SH-SY5Y (cell line): ENCODE data around the gene ZNF107.

Source experiments
- GATA2 ChIP-seq: IDR thresholded peaks from 2 replicates; pipeline ENCODE4 v1.6.1; 2011; ENCODE audit warnings: mild to moderate bottlenecking, low read depth, low read length
- GATA3 ChIP-seq: IDR thresholded peaks from 2 replicates; pipeline ENCODE4 v1.6.1; 2011; ENCODE audit warnings: low read depth, mild to moderate bottlenecking, low read length, moderate library complexity

DNA sequence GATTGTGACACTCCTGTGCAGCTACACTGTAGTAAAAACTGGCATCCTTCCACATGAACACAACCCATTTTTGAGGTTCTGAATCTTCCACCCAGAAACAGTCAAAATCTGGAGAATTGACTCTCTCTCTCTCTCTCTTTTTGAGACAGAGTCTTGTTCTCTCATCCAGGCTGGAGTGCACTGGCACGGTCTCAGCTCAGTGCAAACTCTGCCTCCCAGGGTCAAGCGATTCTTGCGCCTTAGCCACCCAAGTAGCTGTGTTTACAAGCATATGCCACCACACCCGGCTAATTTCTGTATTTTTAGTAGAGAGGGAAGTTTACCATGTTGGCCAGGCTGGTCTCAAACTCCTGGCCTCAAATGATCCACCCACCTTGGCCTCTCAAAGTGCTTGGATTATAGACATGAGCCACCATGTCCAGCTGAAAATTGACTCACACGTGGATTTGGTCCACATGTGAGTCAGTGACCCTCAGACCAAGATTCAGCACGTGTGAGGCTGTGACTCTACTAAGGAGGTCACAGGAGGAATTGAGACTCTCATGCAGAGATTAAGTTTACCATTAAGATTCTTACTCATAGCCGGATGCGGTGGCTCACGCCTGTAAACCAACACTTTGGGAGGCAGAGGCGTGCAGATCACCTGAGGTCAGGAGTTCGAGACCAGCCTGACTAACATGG lies 12.1 kb upstream of the ZNF107 start:
- no peak for TF ChIP-seq GATA3
- no peak for TF ChIP-seq GATA2
